H1 (cell line): Measurements from ENCODE around the gene RPS17. TPM values are rescaled to one million over a fixed set of nuclear protein-coding genes. Genes with fewer than 3 reads are reported as not detected.

Source experiments
- ASH2L ChIP-seq: fragments of 200-600, 300-600 bp; sonication (generic); IDR thresholded peaks from one replicate; pipeline ENCODE4 v1.7.1; 2017; ENCODE audit warnings: low read length
- polyA plus RNA-seq, 7 experiments: library from polyadenylated mRNA; depleted of rRNA in 3 of 7; stranded (reverse) in 5 of 7; unstranded in 2 of 7; fragments of >200 nt in 5 of 7; fragments of 200-250 nt in 2 of 7; gene quantifications; 1 replicate in 5 of 7; 2 replicates in 1 of 7; 4 replicates in 1 of 7; pipeline versions ENCODE4 v1.2.1 to v1.2.3, GENCODE V29; 2011 to 2013; ENCODE audit warnings: missing spikeins in 2 of 7, mixed read lengths in 2 of 7
- total RNA-seq: library from RNA; stranded (reverse); fragmentation: NEBNext Ultra II Directional; extraction: Animal tissue kit (Norgen Biotek cat#: 25700); gene quantifications from 2 replicates; pipeline ENCODE4 v1.2.1, GENCODE V29; 2021

RPS17 gene
- total and polyA plus RNA-seq, 2 of the 8 experiments (the other 6 are each of a cell fraction or from before 2014, with no cell fraction given): 2,416 to 5,590 TPM

DNA sequence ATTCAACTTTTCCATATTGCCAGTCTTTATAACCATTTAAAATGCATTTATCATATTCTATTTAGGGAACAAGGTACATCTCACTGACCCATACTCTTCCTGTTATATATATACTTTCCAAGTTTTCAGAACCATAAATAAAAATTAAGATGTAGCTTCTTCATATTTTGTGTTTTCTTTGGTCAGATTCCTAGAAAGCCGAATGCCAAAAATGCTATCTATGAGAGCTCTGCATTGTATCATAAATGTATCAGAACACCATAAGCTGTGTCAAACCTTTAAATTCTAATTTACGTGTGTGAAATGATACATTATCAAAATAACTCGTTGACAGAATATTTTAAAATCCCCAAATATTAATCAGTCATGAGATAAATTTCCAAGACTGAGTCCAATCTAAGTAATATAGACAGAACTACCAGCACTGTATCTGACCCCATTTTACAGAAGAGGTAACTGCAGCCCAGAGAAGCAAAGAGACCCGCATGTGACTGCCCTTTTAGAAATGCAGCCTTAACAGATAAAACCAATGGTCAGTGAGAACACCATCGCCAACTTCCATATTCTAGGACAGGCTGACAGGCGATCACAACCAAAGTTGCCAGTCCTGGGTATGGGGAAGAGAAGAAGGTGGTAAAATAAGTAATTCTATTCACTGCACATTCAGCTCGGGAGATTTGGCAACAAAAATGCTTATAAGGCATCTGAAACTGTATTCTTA is 16.2 kb upstream of the RPS17 start (continued):
- no peak for TF ChIP-seq ASH2L
